GM12878 (cell line): ENCODE measurements around the gene CENPE. TPM values are rescaled to one million over a fixed set of nuclear protein-coding genes. Genes with fewer than 3 reads are reported as not detected.

Experiments used
- ATAC-seq: fragments of 200-7000 bp; cut with Tn5 transposase; 3 replicates; pipeline ENCODE4 v1.9.1; 2020; ENCODE audit warnings: mild to moderate bottlenecking, moderate library complexity
- BruUV-seq: library from RNA; stranded (reverse); fragments of 400-500 nt; replicated peaks from 2 replicates; lab custom pipeline; 2021; lab: Mats Ljungman, UMichigan
- CTCF ChIA-PET: fragments of 300-600 bp; sonication (Branson Sonifier 250); formaldehyde crosslinking; extraction: SDS; loops from one replicate; lab custom pipeline; 2021; ENCODE audit warnings: inconsistent platforms; lab: Yijun Ruan, JAX
- POLR2A ChIA-PET: fragments of 350-600 bp; formaldehyde crosslinking; extraction: SDS; loops from one replicate; lab custom pipeline; 2021; ENCODE audit warnings: inconsistent platforms; lab: Charles Lee
- RAD21 ChIA-PET: fragments of 300-600 bp; sonication (Branson Sonifier 250); formaldehyde crosslinking; loops from one replicate; lab custom pipeline; 2023; ENCODE audit warnings: antibody characterized with exemption; ENCODE audit not compliant: unreplicated experiment; lab: Charles Lee
- SMC1A ChIA-PET: fragments of 300-600 bp; sonication (Branson Sonifier 250); formaldehyde crosslinking; loops from one replicate; lab custom pipeline; 2023; ENCODE audit not compliant: unreplicated experiment, uncharacterized antibody; lab: Charles Lee
- DNase-seq: peaks from one replicate; pipeline ENCODE4 v3.0.0-alpha.2; 2011; ENCODE audit warnings: low read depth, low spot score
- FAIRE-seq: peaks from 3 replicates; lab custom pipeline; 2011; peaks lifted over from hg19 to GRCh38; lab: Jason Lieb, UNC
- H2AFZ ChIP-seq: 2 replicates; pipeline ENCODE4 v1.6.0; 2011; ENCODE audit warnings: low read depth, low read length, control low read depth; ENCODE audit not compliant: control insufficient read depth
- H3K27ac ChIP-seq: 2 replicates; pipeline ENCODE4 v1.5.1; 2011; ENCODE audit warnings: control low read depth; ENCODE audit not compliant: control insufficient read depth, insufficient read depth
- H3K27me3 ChIP-seq, 2 experiments: replicated peaks in 1 of 2; 2 replicates each; pipeline versions ENCODE4 v1.6.0 to v1.6.1; 2011; ENCODE audit warnings: low read length in 1 of 2; ENCODE audit not compliant: control insufficient read depth in 2 of 2, insufficient read depth in 2 of 2
- H3K36me3 ChIP-seq, 2 experiments: 2 replicates each; pipeline ENCODE4 v1.5.1; 2011; ENCODE audit warnings: low read length in 1 of 2; ENCODE audit not compliant: control insufficient read depth in 2 of 2, insufficient read depth in 2 of 2
- H3K4me1 ChIP-seq: 2 replicates; pipeline ENCODE4 v1.6.1; 2011; ENCODE audit warnings: mild to moderate bottlenecking, low read length, moderate library complexity, mixed read lengths; ENCODE audit not compliant: control insufficient read depth, insufficient read depth
- H3K4me2 ChIP-seq: 2 replicates; pipeline ENCODE4 v1.6.0; 2011; ENCODE audit warnings: control low read depth; ENCODE audit not compliant: control insufficient read depth, insufficient read depth
- H3K4me3 ChIP-seq: fragments of 200-600 bp; sonication (generic); 2 replicates; pipeline ENCODE4 v1.5.1; 2016
- H3K79me2 ChIP-seq: 2 replicates; pipeline ENCODE4 v1.6.0; 2011; ENCODE audit warnings: low read length; ENCODE audit not compliant: control insufficient read depth, insufficient read depth
- H3K9ac ChIP-seq: 2 replicates; pipeline ENCODE4 v1.8.0; 2011; ENCODE audit warnings: low read length, control low read depth, mixed read lengths; ENCODE audit not compliant: control insufficient read depth, insufficient read depth
- H3K9me3 ChIP-seq: replicated peaks from 3 replicates; pipeline ENCODE4 v1.5.1; 2011; ENCODE audit warnings: mild to moderate bottlenecking, low read length; ENCODE audit not compliant: control insufficient read depth, insufficient read depth
- H4K20me1 ChIP-seq: 2 replicates; pipeline ENCODE4 v1.6.0; 2011; ENCODE audit not compliant: control insufficient read depth, insufficient read depth
- BCL3 ChIP-seq: IDR thresholded peaks from 2 replicates; pipeline ENCODE4 v1.6.1; 2011; ENCODE audit warnings: borderline replicate concordance, low read depth, mild to moderate bottlenecking, moderate library complexity, low read length; ENCODE audit not compliant: insufficient read depth, poor library complexity, severe bottlenecking
- CREB1 ChIP-seq: IDR thresholded peaks from 2 replicates; pipeline ENCODE4 v1.6.1; 2012; ENCODE audit warnings: low read depth, mild to moderate bottlenecking, inconsistent platforms
- E2F4 ChIP-seq: IDR thresholded peaks from 2 replicates; pipeline ENCODE4 v1.6.1; 2012; ENCODE audit warnings: low read depth, low read length, improper control_type of control experiment
- EGR1 ChIP-seq, 2 experiments: IDR thresholded peaks; 1 replicate in 1 of 2; 2 replicates in 1 of 2; pipeline ENCODE4 v1.6.1; 2011 to 2012; ENCODE audit warnings: low read depth in 2 of 2, low read length in 2 of 2, borderline replicate concordance in 1 of 2, mild to moderate bottlenecking in 1 of 2, moderate library complexity in 1 of 2
- HDGF ChIP-seq: fragments of 450-650 bp; IDR thresholded peaks from 2 replicates; pipeline ENCODE4 v1.6.1; 2016; ENCODE audit warnings: antibody characterized with exemption
- KAT2A ChIP-seq: conservative IDR thresholded peaks from 2 replicates; pipeline ENCODE4 v1.6.1; 2011; ENCODE audit warnings: low read depth, low read length; ENCODE audit not compliant: control insufficient read depth
- MYB ChIP-seq: fragments of 150-350 bp; IDR thresholded peaks from 2 replicates; pipeline ENCODE4 v1.6.1; 2014; ENCODE audit warnings: mild to moderate bottlenecking, low read depth, low read length, borderline replicate concordance
- MYC ChIP-seq: IDR thresholded peaks from 2 replicates; pipeline ENCODE4 v1.6.1; 2011; ENCODE audit warnings: mild to moderate bottlenecking, low read length, moderate library complexity, inconsistent platforms; ENCODE audit not compliant: insufficient read depth, insufficient replicate concordance, insufficient read length, severe bottlenecking
- NBN ChIP-seq: fragments of 450-650 bp; IDR thresholded peaks from 2 replicates; pipeline ENCODE4 v1.6.1; 2016
- NFYB ChIP-seq: IDR thresholded peaks from 2 replicates; pipeline ENCODE4 v1.6.1; 2011; ENCODE audit warnings: low read depth, mild to moderate bottlenecking, low read length, improper control_type of control experiment, moderate library complexity; ENCODE audit not compliant: insufficient read depth
- POLR2AphosphoS5 ChIP-seq: IDR thresholded peaks from 2 replicates; pipeline ENCODE4 v1.6.1; 2011; ENCODE audit warnings: mild to moderate bottlenecking, low read length, inconsistent platforms
- POU2F2 ChIP-seq: IDR thresholded peaks from 3 replicates; pipeline ENCODE4 v1.6.1; 2011; ENCODE audit warnings: low read depth, mild to moderate bottlenecking, low read length, borderline replicate concordance
- SMARCA5 ChIP-seq: fragments of 450-650 bp; IDR thresholded peaks from 2 replicates; pipeline ENCODE4 v1.6.1; 2017; ENCODE audit warnings: mild to moderate bottlenecking
- SP1 ChIP-seq: IDR thresholded peaks from one replicate; pipeline ENCODE4 v1.6.1; 2011; ENCODE audit warnings: low read depth, low read length
- SREBF1 ChIP-seq: IDR thresholded peaks from 2 replicates; pipeline ENCODE4 v1.6.1; 2012; ENCODE audit warnings: mild to moderate bottlenecking, low read length
- SUZ12 ChIP-seq: fragments of 200-600 bp; sonication (generic); IDR thresholded peaks from one replicate; pipeline ENCODE4 v1.6.1; 2018; ENCODE audit warnings: antibody characterized with exemption, mild to moderate bottlenecking; ENCODE audit not compliant: unreplicated experiment
- TBL1XR1 ChIP-seq: IDR thresholded peaks from 2 replicates; pipeline ENCODE4 v1.6.1; 2012; ENCODE audit warnings: low read depth, low read length, improper control_type of control experiment
- TCF12 ChIP-seq: IDR thresholded peaks from 2 replicates; pipeline ENCODE4 v1.6.1; 2011; ENCODE audit warnings: low read depth, mild to moderate bottlenecking, low read length
- ZNF622 ChIP-seq: fragments of 450-650 bp; IDR thresholded peaks from 2 replicates; pipeline ENCODE4 v1.6.1; 2017; ENCODE audit warnings: mild to moderate bottlenecking, inconsistent platforms
- ZZZ3 ChIP-seq: IDR thresholded peaks from 2 replicates; pipeline ENCODE4 v1.6.1; 2011; ENCODE audit warnings: low read depth; ENCODE audit not compliant: control insufficient read depth, insufficient read length
- WGBS: methylation state at CpG from one replicate; pipeline ENCODE4 v1.1.6; 2016; ENCODE audit warnings: low lambda C conversion rate; ENCODE audit not compliant: insufficient replicate concordance, insufficient coverage; ENCODE audit errors: missing lambda C conversion rate; 5-methylcytosine and 5-hydroxymethylcytosine counted together
- in situ Hi-C: fragments of 300-500 bp; cut with MboI; formaldehyde crosslinking; loops from 9 replicates; pipeline ENCODE4 v1.14.3; 2018; ENCODE audit warnings: mixed read lengths
- intact Hi-C: fragments of 100-400 bp; cut with micrococcal nuclease; formaldehyde crosslinking; loops from one replicate; pipeline ENCODE4 v1.14.2; 2022; ENCODE audit not compliant: unreplicated experiment
- polyA plus RNA-seq, 11 experiments: library from polyadenylated mRNA; depleted of rRNA in 4 of 11; unstranded in 6 of 11; stranded (reverse) in 5 of 11; fragments of >200 nt; fragmentation: Nextera tagmentation in 4 of 11; fragmentation: Illumina TruSeq in 1 of 11; extraction: Ambion mirVana in 4 of 11; extraction: Trizol in 1 of 11; gene quantifications; 1 replicate in 1 of 11; 2 replicates in 10 of 11; pipeline versions ENCODE4 v1.2.1 to v1.2.3, GENCODE V29; 2011 to 2016; ENCODE audit warnings: inconsistent platforms in 2 of 11, missing spikeins in 2 of 11, low read depth in 1 of 11
- total RNA-seq, 4 experiments: library from RNA; depleted of rRNA in 3 of 4; stranded (reverse); fragments of >200 nt in 3 of 4; fragmentation: Illumina TruSeq in 1 of 4; extraction: Trizol in 1 of 4; gene quantifications; 2 replicates each; pipeline versions ENCODE4 v1.2.1 to v1.2.3, GENCODE V29; 2013 to 2021

CENPE gene
- total and polyA plus RNA-seq, 10 of the 15 experiments (the other 5 are each of a cell fraction or from before 2014, with no cell fraction given) = 10.2 to 53.6 (median 25.2) TPM

GRCh38 chr4:103129174-103129573 lies 69.0 kb downstream of the CENPE start:
- FAIRE-seq (no peak), DNase-seq (no peak), ATAC-seq (no peak)
- RAD21 ChIA-PET = no interaction called here
- POLR2A ChIA-PET = interaction anchor here (1.1 kb wide), 1 partner anchor 11 kb away, joined by 3 read pairs; no protein-coding TSS in a partner anchor
- in situ Hi-C loops (no loop called here), intact Hi-C loops (no loop called here)
- SMC1A ChIA-PET = no interaction called here
- Histone ChIP-seq H3K27me3 (no peaks in the 10 kb centered on the region), H3K9me3 (peaks cover 3% of the 10 kb centered on the region; the same call in 1 of the 3 replicates), H3K27ac (no peak overlapping the region), H3K4me2 (no peak overlapping the region), H4K20me1 (no peaks in the 10 kb centered on the region), H3K79me2 (no peaks in the 10 kb centered on the region), H3K4me3 (no peak overlapping the region), H2AFZ (no peak overlapping the region), H3K9ac (no peak overlapping the region)
- no TSS peak for BruUV-seq
- WGBS = 96% methylated on average over 8 of the region's 8 CpGs
- CTCF ChIA-PET = no interaction called here
- TF ChIP-seq MYC (no peak), HDGF (no peak), TBL1XR1 (no peak), KAT2A (no peak), MYB (no peak), SMARCA5 (no peak), NFYB (no peak), SREBF1 (no peak), ZNF622 (no peak), POLR2AphosphoS5 (no peak), ZZZ3 (no peak), SUZ12 (no peak), TCF12 (no peak), CREB1 (no peak), NBN (no peak), E2F4 (no peak), EGR1 (IDR thresholded peaks at IDR 0.05; ENCODE audit: borderline replicate concordance in 1 of 2, low read depth in 2 of 2, low read length in 2 of 2) (no peak), POU2F2 (no peak), BCL3 (no peak), SP1 (no peak)
- TF ChIP-seq, all 136 proteins: peak for 0
- H3K36me3 ChIP-seq = peaks cover 0 to 14% of the 10 kb centered on the region in 2 experiments; a peak in 1 of 4 replicates
- no peaks in the 10 kb centered on the region for H3K4me1 ChIP-seq
